ENCODE data around the gene ENPEP.

GRCh38 chr4:110499126-110499525 lies 23.2 kb downstream of the ENPEP start:
- TF ChIP-seq CTCF (conservative IDR thresholded peaks at IDR 0.05; ENCODE audit: low read depth, low read length) = no peak
- TF ChIP-seq EZH2 (IDR thresholded peaks at IDR 0.05; ENCODE audit: low read length, unreplicated experiment) = no peak

Data from PC-3 (cell line).